GM12878 (cell line): ENCODE measurements around the gene AKAP8. TPM values are rescaled to one million over a fixed set of nuclear protein-coding genes. Genes with fewer than 3 reads are reported as not detected.

ENCODE experiments used
- ASH2L ChIP-seq: fragments of 300-600, 200-600 bp; sonication (generic); IDR thresholded peaks from 2 replicates; pipeline ENCODE4 v1.6.1; 2017; ENCODE audit warnings: low read depth, mild to moderate bottlenecking, borderline replicate concordance
- BACH1 ChIP-seq: fragments of 450-650 bp; IDR thresholded peaks from 2 replicates; pipeline ENCODE4 v1.6.1; 2017; ENCODE audit warnings: mild to moderate bottlenecking, borderline replicate concordance
- BCL11A ChIP-seq: IDR thresholded peaks from 2 replicates; pipeline ENCODE4 v1.6.1; 2011; ENCODE audit warnings: low read depth, low read length
- BRCA1 ChIP-seq: IDR thresholded peaks from 2 replicates; pipeline ENCODE4 v1.6.1; 2011; ENCODE audit warnings: low read depth, low read length, improper control_type of control experiment
- LARP7 ChIP-seq: fragments of 450-650 bp; IDR thresholded peaks from 2 replicates; pipeline ENCODE4 v1.6.1; 2017; ENCODE audit warnings: mild to moderate bottlenecking
- MEF2A ChIP-seq: IDR thresholded peaks from 2 replicates; pipeline ENCODE4 v1.6.1; 2011; ENCODE audit warnings: low read depth, mild to moderate bottlenecking, low read length, moderate library complexity; ENCODE audit not compliant: insufficient read depth
- MTA2 ChIP-seq: fragments of 450-650 bp; IDR thresholded peaks from 2 replicates; pipeline ENCODE4 v1.6.1; 2016; ENCODE audit warnings: low read depth, mild to moderate bottlenecking, moderate library complexity
- NR2C2 ChIP-seq: IDR thresholded peaks from 2 replicates; pipeline ENCODE4 v1.6.1; 2011; ENCODE audit warnings: borderline replicate concordance, low read depth; ENCODE audit not compliant: control insufficient read depth, insufficient read length
- NRF1 ChIP-seq: conservative IDR thresholded peaks from 2 replicates; pipeline ENCODE4 v1.6.1; 2011; ENCODE audit warnings: mild to moderate bottlenecking, low read depth, low read length, improper control_type of control experiment
- POLR2AphosphoS5 ChIP-seq: IDR thresholded peaks from 2 replicates; pipeline ENCODE4 v1.6.1; 2011; ENCODE audit warnings: mild to moderate bottlenecking, low read length, inconsistent platforms
- RELA ChIP-seq: fragments of 450-650 bp; IDR thresholded peaks from 2 replicates; pipeline ENCODE4 v1.8.0; 2014; ENCODE audit warnings: borderline replicate concordance; ENCODE audit not compliant: partially characterized antibody
- REST ChIP-seq: IDR thresholded peaks from 2 replicates; pipeline ENCODE4 v1.6.1; 2012; ENCODE audit warnings: mild to moderate bottlenecking, low read depth, low read length
- SP1 ChIP-seq: IDR thresholded peaks from one replicate; pipeline ENCODE4 v1.6.1; 2011; ENCODE audit warnings: low read depth, low read length
- SPI1 ChIP-seq: IDR thresholded peaks from 2 replicates; pipeline ENCODE4 v1.6.1; 2011; ENCODE audit warnings: low read depth, mild to moderate bottlenecking, low read length, moderate library complexity, borderline replicate concordance; ENCODE audit not compliant: insufficient read depth
- ZBTB4 ChIP-seq: fragments of 450-650 bp; formaldehyde crosslinking; IDR thresholded peaks from 2 replicates; pipeline ENCODE4 v1.4.0; 2022; ENCODE audit warnings: mild to moderate bottlenecking, moderate library complexity
- ZNF687 ChIP-seq: fragments of 450-650 bp; IDR thresholded peaks from 2 replicates; pipeline ENCODE4 v1.6.1; 2017; ENCODE audit warnings: mild to moderate bottlenecking, moderate library complexity
- polyA plus RNA-seq, 11 experiments: library from polyadenylated mRNA; depleted of rRNA in 4 of 11; unstranded in 6 of 11; stranded (reverse) in 5 of 11; fragments of >200 nt; fragmentation: Nextera tagmentation in 4 of 11; fragmentation: Illumina TruSeq in 1 of 11; extraction: Ambion mirVana in 4 of 11; extraction: Trizol in 1 of 11; gene quantifications; 1 replicate in 1 of 11; 2 replicates in 10 of 11; pipeline versions ENCODE4 v1.2.1 to v1.2.3, GENCODE V29; 2011 to 2016; ENCODE audit warnings: inconsistent platforms in 2 of 11, missing spikeins in 2 of 11, low read depth in 1 of 11
- total RNA-seq, 4 experiments: library from RNA; depleted of rRNA in 3 of 4; stranded (reverse); fragments of >200 nt in 3 of 4; fragmentation: Illumina TruSeq in 1 of 4; extraction: Trizol in 1 of 4; gene quantifications; 2 replicates each; pipeline versions ENCODE4 v1.2.1 to v1.2.3, GENCODE V29; 2013 to 2021

The AKAP8 gene
- total and polyA plus RNA-seq, 10 of the 15 experiments (the other 5 are each of a cell fraction or from before 2014, with no cell fraction given) = 5.3 to 57.7 (median 20.6) TPM

- no peak for TF ChIP-seq ZBTB4 (CRISPR knock-in tag)
- TF ChIP-seq NRF1 = no peak
- no peak for TF ChIP-seq MEF2A
- peak; percentile 90 for TF ChIP-seq LARP7
- TF ChIP-seq REST = no peak
- TF ChIP-seq SPI1 = no peak
- TF ChIP-seq MTA2 = no peak
- no peak for TF ChIP-seq ASH2L
- TF ChIP-seq BCL11A = no peak
- no peak for TF ChIP-seq SP1
- TF ChIP-seq POLR2AphosphoS5 = no peak
- TF ChIP-seq BACH1 = peak; percentile 74
- no peak for TF ChIP-seq BRCA1
- no peak for TF ChIP-seq NR2C2
- TF ChIP-seq RELA = peak; percentile 11
- TF ChIP-seq ZNF687 = peak; percentile 68
Measured at GRCh38 chr19:15379999-15380647, 536 bp upstream of the AKAP8 start (continued).
